Tibial nerve (tissue), 4 donors: ENCODE measurements around the gene OGFOD3. TPM values are rescaled to one million over a fixed set of nuclear protein-coding genes. Genes with fewer than 3 reads are reported as not detected.

Experiments
- DNase-seq, 2 donors: peaks; one replicate each; pipeline ENCODE4 v3.0.0-alpha.2; 2019; ENCODE audit warnings: low spot score in 2 of 2
- H3K27ac ChIP-seq, 4 donors: fragments of 200-600 bp; sonication (generic) in 3 of 4; one replicate each; pipeline ENCODE4 v1.5.1; 2017 to 2019; ENCODE audit warnings: mild to moderate bottlenecking in 1 of 4
- H3K27me3 ChIP-seq, 2 donors: fragments of 200-600 bp; sonication (generic) in 1 of 2; one replicate each; pipeline versions ENCODE4 v1.5.1 to v1.6.0; 2017 to 2019
- H3K36me3 ChIP-seq, 3 donors: fragments of 200-600 bp; sonication (generic); one replicate each; pipeline ENCODE4 v1.5.1; 2018 to 2019
- H3K4me1 ChIP-seq, 4 donors: fragments of 200-600 bp; sonication (generic) in 3 of 4; one replicate each; pipeline ENCODE4 v1.5.1; 2017 to 2019
- H3K4me3 ChIP-seq, 4 donors: fragments of 200-600 bp; sonication (generic) in 3 of 4; one replicate each; pipeline ENCODE4 v1.5.1; 2017 to 2019; ENCODE audit warnings: mild to moderate bottlenecking in 1 of 4, moderate library complexity in 1 of 4
- H3K9me3 ChIP-seq, 4 donors: fragments of 200-600 bp; sonication (generic) in 3 of 4; one replicate each; pipeline ENCODE4 v1.5.1; 2017 to 2019
- EP300 ChIP-seq, 2 donors: sonication (generic); formaldehyde crosslinking; IDR thresholded peaks; one replicate each; pipeline ENCODE4 v1.6.1; 2017; ENCODE audit warnings: antibody characterized with exemption in 2 of 2, mild to moderate bottlenecking in 1 of 2
- POLR2A ChIP-seq, 2 donors: fragments of 450-650 bp; IDR thresholded peaks; one replicate each; pipeline ENCODE4 v1.6.1; 2017; ENCODE audit warnings: antibody characterized with exemption in 2 of 2, mild to moderate bottlenecking in 2 of 2, moderate library complexity in 2 of 2
- WGBS, 2 donors: methylation state at CpG; one replicate each; pipeline ENCODE4 v1.1.5; 2018; 5-methylcytosine and 5-hydroxymethylcytosine counted together
- total RNA-seq, 4 donors: library from RNA; depleted of rRNA; stranded (reverse); fragments of >200 nt; gene quantifications; one replicate each; pipeline ENCODE4 v1.1.0, GENCODE V29; 2016
- TF ChIP-seq, protein P1 (sequence below), 5 experiments: fragments of 200-600 bp in 3 of 5; fragments of 450-650 bp in 2 of 5; sonication (generic) in 3 of 5; IDR thresholded peaks; one replicate each; pipeline ENCODE4 v1.5.1; 2016 to 2019; ENCODE audit warnings: antibody characterized with exemption in 5 of 5, mild to moderate bottlenecking in 3 of 5, moderate library complexity in 2 of 5

The OGFOD3 gene
- total RNA-seq, 4 donors from 2014 or later = 23.7 to 51.6 (median 40.7) TPM

DNA sequence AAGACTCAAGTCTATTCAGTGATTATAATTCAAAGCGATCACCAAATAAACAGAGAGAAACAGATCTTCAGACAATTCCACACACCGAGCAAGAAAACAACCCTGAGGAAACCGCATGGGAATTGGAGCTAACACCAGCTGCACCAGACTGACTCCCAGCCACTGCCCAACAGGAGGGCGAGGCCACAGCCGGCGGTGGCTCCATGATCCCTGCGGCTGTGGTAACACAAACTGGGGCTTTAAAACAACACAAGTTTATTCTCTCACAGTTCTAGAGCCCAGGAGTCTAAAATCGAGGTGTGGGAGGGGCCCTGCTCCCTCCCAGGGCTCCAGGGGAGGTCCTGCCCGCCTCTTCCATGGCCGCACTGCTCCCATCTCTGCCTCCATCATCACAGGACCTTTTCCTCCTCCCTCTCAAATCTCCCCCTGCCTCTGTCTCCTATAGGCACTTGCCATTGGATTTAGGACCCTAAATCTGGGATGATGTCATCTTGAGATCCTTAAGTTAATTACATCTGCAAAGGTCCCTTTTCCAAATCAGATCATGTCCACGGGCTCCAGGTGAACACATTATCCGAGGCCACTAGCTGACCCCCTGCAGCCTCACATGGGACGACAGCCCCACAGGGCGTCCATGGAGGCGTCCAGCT is 10.0 kb downstream of the OGFOD3 start:
- no peaks in the 10 kb centered on the region for H3K4me1 ChIP-seq
- no peak overlapping the region for H3K4me3 ChIP-seq
- no peaks in the 10 kb centered on the region for H3K9me3 ChIP-seq
- H3K27ac ChIP-seq = no peak overlapping the region
- no peaks in the 10 kb centered on the region for H3K27me3 ChIP-seq
- TF ChIP-seq EP300 (IDR thresholded peaks at IDR 0.05) = no peak
- TF ChIP-seq POLR2A (IDR thresholded peaks at IDR 0.05) = no peak
- TF ChIP-seq, protein P1, sequence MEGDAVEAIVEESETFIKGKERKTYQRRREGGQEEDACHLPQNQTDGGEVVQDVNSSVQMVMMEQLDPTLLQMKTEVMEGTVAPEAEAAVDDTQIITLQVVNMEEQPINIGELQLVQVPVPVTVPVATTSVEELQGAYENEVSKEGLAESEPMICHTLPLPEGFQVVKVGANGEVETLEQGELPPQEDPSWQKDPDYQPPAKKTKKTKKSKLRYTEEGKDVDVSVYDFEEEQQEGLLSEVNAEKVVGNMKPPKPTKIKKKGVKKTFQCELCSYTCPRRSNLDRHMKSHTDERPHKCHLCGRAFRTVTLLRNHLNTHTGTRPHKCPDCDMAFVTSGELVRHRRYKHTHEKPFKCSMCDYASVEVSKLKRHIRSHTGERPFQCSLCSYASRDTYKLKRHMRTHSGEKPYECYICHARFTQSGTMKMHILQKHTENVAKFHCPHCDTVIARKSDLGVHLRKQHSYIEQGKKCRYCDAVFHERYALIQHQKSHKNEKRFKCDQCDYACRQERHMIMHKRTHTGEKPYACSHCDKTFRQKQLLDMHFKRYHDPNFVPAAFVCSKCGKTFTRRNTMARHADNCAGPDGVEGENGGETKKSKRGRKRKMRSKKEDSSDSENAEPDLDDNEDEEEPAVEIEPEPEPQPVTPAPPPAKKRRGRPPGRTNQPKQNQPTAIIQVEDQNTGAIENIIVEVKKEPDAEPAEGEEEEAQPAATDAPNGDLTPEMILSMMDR (IDR thresholded peaks at IDR 0.05) = no peak
- 79 to 84% methylated on average over 15 of the region's 15 CpGs for WGBS, 2 donors
- peaks cover 0 to 81% (median 3%) of the 10 kb centered on the region in 3 donors for H3K36me3 ChIP-seq
- DNase-seq = no peak

DNA sequence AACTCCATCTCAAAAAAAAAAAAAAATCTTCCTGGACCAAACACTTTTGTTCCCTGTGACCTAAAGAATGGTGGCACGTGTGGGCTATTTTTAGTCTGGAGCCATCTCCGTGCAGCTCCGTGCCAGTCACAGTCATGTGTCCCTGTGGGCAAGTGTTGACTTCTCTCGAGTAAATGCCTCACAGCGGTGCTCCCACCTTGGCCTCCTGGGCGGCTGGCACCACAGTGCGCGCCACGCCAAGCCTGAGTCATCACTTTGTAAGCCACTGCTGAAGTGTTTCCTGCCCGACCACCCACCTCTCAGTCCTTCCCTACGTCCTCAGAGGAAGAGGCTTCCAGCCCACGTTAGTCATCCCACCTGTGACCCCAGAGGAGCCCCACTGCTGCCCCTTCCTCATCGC is 11.1 kb downstream of the OGFOD3 start:
- TF ChIP-seq POLR2A (IDR thresholded peaks at IDR 0.05) (no peak), EP300 (IDR thresholded peaks at IDR 0.05) (no peak)
- TF ChIP-seq, protein P1 (IDR thresholded peaks at IDR 0.05) = no peak
- Histone ChIP-seq H3K27me3 (no peaks in the 10 kb centered on the region), H3K27ac (no peak overlapping the region), H3K36me3 (peaks cover 0 to 82% (median 6%) of the 10 kb centered on the region in 3 donors), H3K4me3 (no peak overlapping the region), H3K9me3 (no peaks in the 10 kb centered on the region), H3K4me1 (no peaks in the 10 kb centered on the region)
- DNase-seq = no peak
- WGBS, 2 donors = 78 to 84% methylated on average over 12 to 13 of the region's 13 CpGs

DNA sequence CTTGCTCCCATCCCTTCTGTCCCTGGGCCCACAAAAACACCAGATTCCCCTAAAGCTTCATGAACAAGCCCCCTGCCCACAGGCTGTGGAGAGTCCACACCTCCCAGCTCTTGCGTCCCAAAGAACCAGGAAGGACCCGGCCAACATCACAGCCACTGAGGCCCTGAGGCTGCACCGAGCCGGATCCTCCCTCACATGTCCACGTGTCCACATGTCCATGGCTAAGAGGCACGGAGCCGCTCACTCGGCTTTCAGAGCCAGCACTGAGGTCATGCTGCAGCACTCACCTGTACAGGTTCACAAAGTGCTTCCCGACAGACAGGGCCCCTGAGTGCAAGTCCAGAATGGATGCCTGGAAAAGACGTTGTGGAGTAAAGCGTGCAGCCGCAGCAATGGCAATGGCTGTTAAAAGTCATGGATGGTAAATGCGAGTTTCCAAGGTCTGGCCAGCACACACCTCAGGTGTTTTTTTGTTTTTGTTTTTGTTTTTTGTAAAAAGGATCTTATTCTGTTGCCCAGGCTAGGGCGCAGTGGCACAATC is 12.2 kb downstream of the OGFOD3 start:
- DNase-seq = no peak
- no peak for TF ChIP-seq EP300 (IDR thresholded peaks at IDR 0.05)
- TF ChIP-seq, protein P1 (IDR thresholded peaks at IDR 0.05) = no peak
- no peak for TF ChIP-seq POLR2A (IDR thresholded peaks at IDR 0.05)
- Histone ChIP-seq H3K9me3 (no peaks in the 10 kb centered on the region), H3K27me3 (no peaks in the 10 kb centered on the region), H3K4me1 (no peaks in the 10 kb centered on the region), H3K4me3 (no peak overlapping the region), H3K27ac (no peak overlapping the region), H3K36me3 (peaks cover 0 to 86% (median 6%) of the 10 kb centered on the region in 3 donors)
- 94 to 95% methylated on average over 14 of the region's 14 CpGs for WGBS, 2 donors

DNA sequence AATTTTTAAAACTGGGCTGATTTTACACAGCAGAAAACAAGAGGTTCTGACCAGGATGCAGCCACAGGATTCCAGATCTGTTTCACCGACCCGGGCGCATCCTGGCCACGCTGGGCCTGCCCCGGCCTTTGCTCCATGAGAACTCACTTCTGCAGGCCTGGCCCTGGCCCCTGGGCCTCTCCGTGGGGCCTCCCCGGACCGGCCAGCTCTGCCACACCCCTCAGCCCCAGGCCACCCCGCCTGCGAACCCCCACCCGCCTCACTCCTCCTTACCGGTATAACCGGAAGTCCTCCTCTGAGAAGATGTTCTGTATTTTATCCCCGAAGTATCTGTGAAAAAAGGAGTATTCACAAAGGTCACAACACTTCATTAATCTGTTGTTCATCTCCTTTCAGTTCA is 13.3 kb downstream of the OGFOD3 start:
- Histone ChIP-seq H3K27ac (no peak overlapping the region), H3K4me3 (no peak overlapping the region), H3K4me1 (peaks cover 0 to 5% (median under 1%) of the 10 kb centered on the region in 4 donors), H3K36me3 (peaks cover 0 to 91% (median 6%) of the 10 kb centered on the region in 3 donors), H3K9me3 (no peaks in the 10 kb centered on the region), H3K27me3 (no peaks in the 10 kb centered on the region)
- WGBS, 2 donors = 80 to 82% methylated on average over 14 of the region's 14 CpGs
- no peak for TF ChIP-seq EP300 (IDR thresholded peaks at IDR 0.05)
- TF ChIP-seq POLR2A (IDR thresholded peaks at IDR 0.05) = no peak
- TF ChIP-seq, protein P1 (IDR thresholded peaks at IDR 0.05) = no peak
- no peak for DNase-seq
